ENCODE data around the gene MORN2. TPM values are rescaled to one million over a fixed set of nuclear protein-coding genes. Genes with fewer than 3 reads are reported as not detected.

Gene MORN2
- total RNA-seq, 4 donors from 2014 or later: 9.1 to 21.6 (median 14.2) TPM

- H3K27me3 ChIP-seq: no peaks in the 10 kb centered on the region
- H3K4me1 ChIP-seq: no peaks in the 10 kb centered on the region
- no peak overlapping the region for H3K27ac ChIP-seq
- H3K9me3 ChIP-seq: no peaks in the 10 kb centered on the region
- ATAC-seq: no peak
- no peak overlapping the region for H3K4me3 ChIP-seq
- peaks cover 0 to 90% of the 10 kb centered on the region in 2 donors for H3K36me3 ChIP-seq
- no peak for TF ChIP-seq POLR2A (IDR thresholded peaks at IDR 0.05)
- no peak for TF ChIP-seq POLR2AphosphoS5 (IDR thresholded peaks at IDR 0.05)
- TF ChIP-seq, protein P1, sequence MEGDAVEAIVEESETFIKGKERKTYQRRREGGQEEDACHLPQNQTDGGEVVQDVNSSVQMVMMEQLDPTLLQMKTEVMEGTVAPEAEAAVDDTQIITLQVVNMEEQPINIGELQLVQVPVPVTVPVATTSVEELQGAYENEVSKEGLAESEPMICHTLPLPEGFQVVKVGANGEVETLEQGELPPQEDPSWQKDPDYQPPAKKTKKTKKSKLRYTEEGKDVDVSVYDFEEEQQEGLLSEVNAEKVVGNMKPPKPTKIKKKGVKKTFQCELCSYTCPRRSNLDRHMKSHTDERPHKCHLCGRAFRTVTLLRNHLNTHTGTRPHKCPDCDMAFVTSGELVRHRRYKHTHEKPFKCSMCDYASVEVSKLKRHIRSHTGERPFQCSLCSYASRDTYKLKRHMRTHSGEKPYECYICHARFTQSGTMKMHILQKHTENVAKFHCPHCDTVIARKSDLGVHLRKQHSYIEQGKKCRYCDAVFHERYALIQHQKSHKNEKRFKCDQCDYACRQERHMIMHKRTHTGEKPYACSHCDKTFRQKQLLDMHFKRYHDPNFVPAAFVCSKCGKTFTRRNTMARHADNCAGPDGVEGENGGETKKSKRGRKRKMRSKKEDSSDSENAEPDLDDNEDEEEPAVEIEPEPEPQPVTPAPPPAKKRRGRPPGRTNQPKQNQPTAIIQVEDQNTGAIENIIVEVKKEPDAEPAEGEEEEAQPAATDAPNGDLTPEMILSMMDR (IDR thresholded peaks at IDR 0.05): peak in 1 of 4 experiments; percentile 20
- no peak for TF ChIP-seq EP300 (IDR thresholded peaks at IDR 0.05)
- 62% methylated on average over 1 of the region's 1 CpG; no CpG with 5 or more reads in 1 of the 2 donors for WGBS, 2 donors (ENCODE audit: low coverage in 1 of 2)
Measured at GRCh38 chr2:38835015-38835601, 40.7 kb upstream of the MORN2 start.

GRCh38 chr2:38835990-38836389 lies 39.8 kb upstream of the MORN2 start:
- no peak overlapping the region for H3K4me3 ChIP-seq
- H3K36me3 ChIP-seq: peaks cover 0 to 89% of the 10 kb centered on the region in 2 donors
- ATAC-seq: peak; percentile 62
- no peaks in the 10 kb centered on the region for H3K9me3 ChIP-seq
- no peaks in the 10 kb centered on the region for H3K27me3 ChIP-seq
- no peak overlapping the region for H3K27ac ChIP-seq
- no peaks in the 10 kb centered on the region for H3K4me1 ChIP-seq
- WGBS, 2 donors (ENCODE audit: low coverage in 1 of 2): 83 to 85% methylated on average over 3 of the region's 3 CpGs
- no peak for TF ChIP-seq EP300 (IDR thresholded peaks at IDR 0.05)
- TF ChIP-seq, protein P1 (IDR thresholded peaks at IDR 0.05): no peak
- no peak for TF ChIP-seq POLR2A (IDR thresholded peaks at IDR 0.05)
- TF ChIP-seq POLR2AphosphoS5 (IDR thresholded peaks at IDR 0.05): no peak

GRCh38 chr2:38836791-38837190 lies 39.0 kb upstream of the MORN2 start:
- Histone ChIP-seq H3K4me3 (no peak overlapping the region), H3K4me1 (no peaks in the 10 kb centered on the region), H3K27me3 (no peaks in the 10 kb centered on the region), H3K36me3 (peaks cover 0 to 89% of the 10 kb centered on the region in 2 donors), H3K27ac (no peak overlapping the region), H3K9me3 (no peaks in the 10 kb centered on the region)
- WGBS, 2 donors (ENCODE audit: low coverage in 1 of 2): 83 to 100% methylated on average over 2 of the region's 2 CpGs
- no peak for TF ChIP-seq POLR2AphosphoS5 (IDR thresholded peaks at IDR 0.05)
- no peak for TF ChIP-seq EP300 (IDR thresholded peaks at IDR 0.05)
- no peak for TF ChIP-seq POLR2A (IDR thresholded peaks at IDR 0.05)
- TF ChIP-seq, protein P1 (IDR thresholded peaks at IDR 0.05): no peak
- no peak for ATAC-seq

DNA sequence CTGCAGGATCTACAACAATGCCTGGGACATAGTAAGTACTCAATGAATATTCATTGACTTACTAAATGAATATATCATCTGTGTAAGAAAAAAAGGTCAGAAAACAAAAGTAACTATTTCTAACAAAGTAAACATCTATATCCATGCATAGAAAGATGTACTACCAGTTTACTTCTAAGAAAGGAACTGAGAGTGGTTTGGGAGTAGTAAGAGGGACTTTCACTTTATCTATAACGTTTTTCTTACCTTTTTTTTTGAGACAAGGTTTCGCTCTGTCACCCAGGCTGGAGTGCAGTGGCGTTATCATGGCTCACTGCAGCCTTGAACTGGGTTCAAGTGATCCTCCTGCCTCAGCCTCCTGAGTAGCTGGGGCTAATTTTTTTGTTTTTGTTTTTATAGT lies 25.7 kb upstream of the MORN2 start:
- no peak for ATAC-seq
- no peak for TF ChIP-seq POLR2A (IDR thresholded peaks at IDR 0.05)
- TF ChIP-seq EP300 (IDR thresholded peaks at IDR 0.05): no peak
- TF ChIP-seq POLR2AphosphoS5 (IDR thresholded peaks at IDR 0.05): no peak
- TF ChIP-seq, protein P1 (IDR thresholded peaks at IDR 0.05): no peak
- no peaks in the 10 kb centered on the region for H3K4me1 ChIP-seq
- WGBS, 2 donors (ENCODE audit: low coverage in 1 of 2): 85 to 86% methylated on average over 1 to 3 of the region's 3 CpGs
- H3K27ac ChIP-seq: no peak overlapping the region
- no peaks in the 10 kb centered on the region for H3K27me3 ChIP-seq
- H3K36me3 ChIP-seq: peaks cover 4 to 89% of the 10 kb centered on the region in 2 donors
- no peak overlapping the region for H3K4me3 ChIP-seq
- H3K9me3 ChIP-seq: no peaks in the 10 kb centered on the region

- H3K27ac ChIP-seq: no peak overlapping the region
- 100% methylated on average over 1 of the region's 1 CpG for WGBS, 2 donors (ENCODE audit: low coverage in 1 of 2)
- TF ChIP-seq POLR2AphosphoS5 (IDR thresholded peaks at IDR 0.05): no peak
- TF ChIP-seq EP300 (IDR thresholded peaks at IDR 0.05): no peak
- no peak for TF ChIP-seq POLR2A (IDR thresholded peaks at IDR 0.05)
- TF ChIP-seq, protein P1 (IDR thresholded peaks at IDR 0.05): no peak
- H3K9me3 ChIP-seq: no peaks in the 10 kb centered on the region
- ATAC-seq: no peak
- no peak overlapping the region for H3K4me3 ChIP-seq
- H3K36me3 ChIP-seq: peaks cover 8 to 91% of the 10 kb centered on the region in 2 donors
- no peaks in the 10 kb centered on the region for H3K4me1 ChIP-seq
- H3K27me3 ChIP-seq: no peaks in the 10 kb centered on the region
Measured at GRCh38 chr2:38856165-38856564, 19.6 kb upstream of the MORN2 start.
